H9 (cell line): ENCODE data around the gene TAF4. TPM values are rescaled to one million over a fixed set of nuclear protein-coding genes. Genes with fewer than 3 reads are reported as not detected.

ENCODE experiments used
- DNase-seq: peaks from one replicate; pipeline ENCODE4 v3.0.0-alpha.2; 2017
- H2AFZ ChIP-seq: one replicate; pipeline ENCODE4 v1.6.1; 2013; ENCODE audit warnings: mild to moderate bottlenecking, low read length, control low read depth, moderate library complexity
- H2AK5ac ChIP-seq: 2 replicates; pipeline ENCODE4 v1.6.1; 2013; ENCODE audit warnings: low read length, control low read depth, mixed read lengths; ENCODE audit not compliant: insufficient read length
- H2BK120ac ChIP-seq: one replicate; pipeline ENCODE4 v1.6.1; 2013; ENCODE audit warnings: low read depth, mild to moderate bottlenecking, low read length, control low read depth, inconsistent platforms; ENCODE audit not compliant: poor library complexity, severe bottlenecking
- H2BK12ac ChIP-seq: 2 replicates; pipeline ENCODE4 v1.6.1; 2013; ENCODE audit warnings: low read length, control low read depth, mixed read lengths, low read depth; ENCODE audit not compliant: insufficient read length
- H2BK15ac ChIP-seq: 2 replicates; pipeline ENCODE4 v1.6.1; 2013; ENCODE audit warnings: low read depth, low read length, control low read depth
- H2BK20ac ChIP-seq: one replicate; pipeline ENCODE4 v1.6.1; 2013; ENCODE audit warnings: low read depth, mild to moderate bottlenecking, low read length, control low read depth, inconsistent platforms; ENCODE audit not compliant: poor library complexity, severe bottlenecking
- H2BK5ac ChIP-seq: 2 replicates; pipeline ENCODE4 v1.6.1; 2013; ENCODE audit warnings: low read length, control low read depth, mixed read lengths; ENCODE audit not compliant: insufficient read length
- H3K14ac ChIP-seq: 2 replicates; pipeline ENCODE4 v1.6.1; 2013; ENCODE audit warnings: low read length, control low read depth; ENCODE audit not compliant: insufficient read depth
- H3K18ac ChIP-seq: 2 replicates; pipeline ENCODE4 v1.6.1; 2013; ENCODE audit warnings: low read depth, mild to moderate bottlenecking, mixed read lengths, low read length, control low read depth; ENCODE audit not compliant: insufficient read length
- H3K23ac ChIP-seq: 2 replicates; pipeline ENCODE4 v1.6.1; 2013; ENCODE audit warnings: low read length, control low read depth, mixed read lengths, low read depth; ENCODE audit not compliant: insufficient read length
- H3K23me2 ChIP-seq: 2 replicates; pipeline ENCODE4 v1.6.1; 2013; ENCODE audit warnings: low read depth, mild to moderate bottlenecking, mixed read lengths, low read length, control low read depth; ENCODE audit not compliant: insufficient read length, poor library complexity, severe bottlenecking
- H3K27ac ChIP-seq: 2 replicates; pipeline ENCODE4 v1.5.1; 2013; ENCODE audit warnings: low read length, control low read depth, mixed read lengths, low read depth; ENCODE audit not compliant: insufficient read length
- H3K27me3 ChIP-seq: 2 replicates; pipeline ENCODE4 v1.6.1; 2013; ENCODE audit warnings: low read length, control low read depth, inconsistent platforms; ENCODE audit not compliant: insufficient read depth
- H3K4ac ChIP-seq: 2 replicates; pipeline ENCODE4 v1.6.1; 2013; ENCODE audit warnings: low read depth, mild to moderate bottlenecking, control low read depth, inconsistent platforms, low read length, moderate library complexity
- H3K4me1 ChIP-seq: 2 replicates; pipeline ENCODE4 v1.6.1; 2013; ENCODE audit warnings: low read length, control low read depth, inconsistent platforms; ENCODE audit not compliant: insufficient read depth
- H3K4me2 ChIP-seq: 2 replicates; pipeline ENCODE4 v1.6.1; 2013; ENCODE audit warnings: low read length, control low read depth, mixed read lengths; ENCODE audit not compliant: insufficient read length, insufficient read depth
- H3K56ac ChIP-seq: 2 replicates; pipeline ENCODE4 v1.6.1; 2013; ENCODE audit warnings: low read depth, mild to moderate bottlenecking, mixed read lengths, low read length, control low read depth; ENCODE audit not compliant: insufficient read length
- H3K79me1 ChIP-seq: 2 replicates; pipeline ENCODE4 v1.6.1; 2013; ENCODE audit warnings: low read depth, mild to moderate bottlenecking, moderate library complexity, low read length, control low read depth, inconsistent platforms; ENCODE audit not compliant: insufficient read depth, poor library complexity, severe bottlenecking
- H3K79me2 ChIP-seq: 2 replicates; pipeline ENCODE4 v1.6.1; 2013; ENCODE audit warnings: low read length, control low read depth, inconsistent platforms; ENCODE audit not compliant: insufficient read depth
- H3K9ac ChIP-seq: 2 replicates; pipeline ENCODE4 v1.6.1; 2013; ENCODE audit warnings: low read length, control low read depth, mixed read lengths; ENCODE audit not compliant: insufficient read length; ENCODE audit errors: extremely low read depth
- H3K9me3 ChIP-seq: one replicate; pipeline ENCODE4 v1.6.1; 2013; ENCODE audit warnings: low read depth, low read length, inconsistent platforms; ENCODE audit not compliant: control insufficient read depth
- H3T11ph ChIP-seq: one replicate; pipeline ENCODE4 v1.6.1; 2013; ENCODE audit warnings: mild to moderate bottlenecking, low read length, control low read depth, inconsistent platforms
- H4K20me1 ChIP-seq: one replicate; pipeline ENCODE4 v1.6.1; 2013; ENCODE audit not compliant: control insufficient read depth, insufficient read length, insufficient read depth
- H4K5ac ChIP-seq: 2 replicates; pipeline ENCODE4 v1.6.1; 2013; ENCODE audit warnings: low read depth, mild to moderate bottlenecking, mixed read lengths, low read length, control low read depth; ENCODE audit not compliant: insufficient read length
- H4K8ac ChIP-seq: replicated peaks from 2 replicates; pipeline ENCODE4 v1.6.1; 2013; ENCODE audit warnings: low read length, control low read depth, mixed read lengths, low read depth; ENCODE audit not compliant: insufficient read length
- H4K91ac ChIP-seq: 2 replicates; pipeline ENCODE4 v1.6.1; 2013; ENCODE audit warnings: low read depth, mild to moderate bottlenecking, moderate library complexity, mixed read lengths, low read length, control low read depth; ENCODE audit not compliant: insufficient read length
- H3K27ac Mint-ChIP-seq, 3 experiments: 2 replicates in 2 of 3; 3 replicates in 1 of 3; pipeline ENCODE4 v1.8.0; 2020 to 2021; ENCODE audit warnings: mixed read lengths in 3 of 3, mild to moderate bottlenecking in 1 of 3, moderate library complexity in 1 of 3
- H3K27me3 Mint-ChIP-seq: 2 replicates; pipeline ENCODE4 v1.8.0; 2021; ENCODE audit warnings: low read depth, mild to moderate bottlenecking, moderate library complexity, mixed read lengths
- H3K36me3 Mint-ChIP-seq, 3 experiments: 2 replicates in 2 of 3; 3 replicates in 1 of 3; pipeline ENCODE4 v1.8.0; 2020 to 2021; ENCODE audit warnings: low read depth in 3 of 3, mixed read lengths in 3 of 3; ENCODE audit not compliant: insufficient read depth in 1 of 3
- H3K4me1 Mint-ChIP-seq, 2 experiments: 2 replicates each; pipeline ENCODE4 v1.8.0; 2020; ENCODE audit warnings: mixed read lengths in 2 of 2
- H3K4me3 Mint-ChIP-seq, 2 experiments: 2 replicates in 1 of 2; 3 replicates in 1 of 2; pipeline ENCODE4 v1.8.0; 2020 to 2021; ENCODE audit warnings: mild to moderate bottlenecking in 2 of 2, mixed read lengths in 2 of 2, moderate library complexity in 1 of 2
- H3K9me3 Mint-ChIP-seq, 2 experiments: 2 replicates in 1 of 2; 3 replicates in 1 of 2; pipeline ENCODE4 v1.8.0; 2020; ENCODE audit warnings: mild to moderate bottlenecking in 2 of 2, mixed read lengths in 2 of 2, moderate library complexity in 1 of 2
- WGBS: extraction: QIAGEN DNeasy Blood & Tissue Kit; methylation state at CpG from one replicate; pipeline ENCODE4 v1.1.7; 2013; ENCODE audit warnings: missing lambda C conversion rate, low lambda C conversion rate, mixed read lengths; ENCODE audit not compliant: insufficient read length; ENCODE audit errors: extremely low coverage; 5-methylcytosine and 5-hydroxymethylcytosine counted together
- total RNA-seq: library from RNA; stranded (reverse); gene quantifications from 2 replicates; pipeline ENCODE4 v1.2.1, GENCODE V29; 2021
- TF ChIP-seq, protein P1 (sequence below): fragments of 200-600 bp; sonication (generic); conservative IDR thresholded peaks from 3 replicates; pipeline ENCODE4 v1.8.0; 2021; ENCODE audit warnings: antibody characterized with exemption, mild to moderate bottlenecking

TAF4 gene
- total RNA-seq, 1 experiment from 2014 or later, result 30.8 TPM

DNA sequence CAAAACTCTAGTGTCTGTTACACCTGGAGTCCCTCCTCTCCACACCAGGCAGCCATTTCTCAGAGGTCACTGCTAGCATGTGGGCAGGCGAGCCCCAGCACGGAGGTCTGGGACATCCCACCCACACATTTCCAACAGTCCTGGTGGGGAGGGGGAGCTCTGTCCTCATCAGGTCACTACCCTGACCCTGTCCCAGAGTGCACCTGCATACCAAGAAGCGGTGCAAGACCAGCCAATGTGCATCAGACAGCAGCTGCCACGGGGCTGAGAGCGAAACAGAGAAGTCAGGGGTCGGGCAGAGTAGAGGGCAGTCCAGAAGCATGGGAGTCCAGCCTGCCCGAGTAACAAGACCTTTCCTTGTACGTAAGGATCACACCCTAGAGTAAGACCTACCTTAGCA lies 71.1 kb downstream of the TAF4 start:
- Histone ChIP-seq H2AK5ac (no peak overlapping the region), H2BK120ac (no peak overlapping the region), H2BK5ac (no peak overlapping the region), H3K23me2 (no peaks in the 10 kb centered on the region), H3K27ac (no peak overlapping the region), H4K20me1 (no peaks in the 10 kb centered on the region), H3K56ac (no peak overlapping the region), H3K18ac (no peak overlapping the region), H3K23ac (no peak overlapping the region), H3K14ac (no peak overlapping the region), H3K4ac (no peak overlapping the region), H2BK15ac (no peak overlapping the region), H3K9ac (no peak overlapping the region), H4K8ac (no peak overlapping the region), H3K79me2 (no peaks in the 10 kb centered on the region), H4K5ac (no peak overlapping the region), H2BK20ac (no peak overlapping the region), H3K4me2 (no peak overlapping the region), H2BK12ac (no peak overlapping the region), H3K4me1 (no peaks in the 10 kb centered on the region), H3K9me3 (peaks cover 7% of the 10 kb centered on the region), H2AFZ (no peak overlapping the region), H4K91ac (no peak overlapping the region), H3T11ph (no peak overlapping the region), H3K79me1 (no peaks in the 10 kb centered on the region), H3K27me3 (no peaks in the 10 kb centered on the region)
- H3K4me3 Mint-ChIP-seq, result no peak overlapping the region
- no CpG with 5 or more reads among the region's 8 CpGs for WGBS
- peaks cover 85 to 98% (median 95%) of the 10 kb centered on the region in 3 experiments for H3K36me3 Mint-ChIP-seq
- no peak for DNase-seq
- peaks cover 7 to 8% of the 10 kb centered on the region in 2 experiments for H3K9me3 Mint-ChIP-seq
- no peak overlapping the region for H3K27ac Mint-ChIP-seq
- TF ChIP-seq, protein P1, sequence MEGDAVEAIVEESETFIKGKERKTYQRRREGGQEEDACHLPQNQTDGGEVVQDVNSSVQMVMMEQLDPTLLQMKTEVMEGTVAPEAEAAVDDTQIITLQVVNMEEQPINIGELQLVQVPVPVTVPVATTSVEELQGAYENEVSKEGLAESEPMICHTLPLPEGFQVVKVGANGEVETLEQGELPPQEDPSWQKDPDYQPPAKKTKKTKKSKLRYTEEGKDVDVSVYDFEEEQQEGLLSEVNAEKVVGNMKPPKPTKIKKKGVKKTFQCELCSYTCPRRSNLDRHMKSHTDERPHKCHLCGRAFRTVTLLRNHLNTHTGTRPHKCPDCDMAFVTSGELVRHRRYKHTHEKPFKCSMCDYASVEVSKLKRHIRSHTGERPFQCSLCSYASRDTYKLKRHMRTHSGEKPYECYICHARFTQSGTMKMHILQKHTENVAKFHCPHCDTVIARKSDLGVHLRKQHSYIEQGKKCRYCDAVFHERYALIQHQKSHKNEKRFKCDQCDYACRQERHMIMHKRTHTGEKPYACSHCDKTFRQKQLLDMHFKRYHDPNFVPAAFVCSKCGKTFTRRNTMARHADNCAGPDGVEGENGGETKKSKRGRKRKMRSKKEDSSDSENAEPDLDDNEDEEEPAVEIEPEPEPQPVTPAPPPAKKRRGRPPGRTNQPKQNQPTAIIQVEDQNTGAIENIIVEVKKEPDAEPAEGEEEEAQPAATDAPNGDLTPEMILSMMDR, result no peak
- no peaks in the 10 kb centered on the region for H3K4me1 Mint-ChIP-seq
- H3K27me3 Mint-ChIP-seq, result no peaks in the 10 kb centered on the region
